ENCODE measurements around the gene MED27.
"Not testable (repeated sequence)": the region's sequence is repeated elsewhere in the genome, so short reads cannot be mapped to it uniquely, and the experiment has no call there.

Gene MED27

GRCh38 chr9:132011309-132011708 is 68.4 kb downstream of the MED27 start:
- DNase-seq = no peak
- Mint-ChIP-seq H3K36me3 (ENCODE audit: low read depth) (peaks cover 25% of the 10 kb centered on the region), H3K27ac (no peak overlapping the region), H3K4me1 (peaks cover 69% of the 10 kb centered on the region), H3K9me3 (no peaks in the 10 kb centered on the region), H3K4me3 (no peak overlapping the region), H3K27me3 (ENCODE audit: low read depth, poor library complexity) (no peaks in the 10 kb centered on the region)
- TF ChIP-seq, protein P1, sequence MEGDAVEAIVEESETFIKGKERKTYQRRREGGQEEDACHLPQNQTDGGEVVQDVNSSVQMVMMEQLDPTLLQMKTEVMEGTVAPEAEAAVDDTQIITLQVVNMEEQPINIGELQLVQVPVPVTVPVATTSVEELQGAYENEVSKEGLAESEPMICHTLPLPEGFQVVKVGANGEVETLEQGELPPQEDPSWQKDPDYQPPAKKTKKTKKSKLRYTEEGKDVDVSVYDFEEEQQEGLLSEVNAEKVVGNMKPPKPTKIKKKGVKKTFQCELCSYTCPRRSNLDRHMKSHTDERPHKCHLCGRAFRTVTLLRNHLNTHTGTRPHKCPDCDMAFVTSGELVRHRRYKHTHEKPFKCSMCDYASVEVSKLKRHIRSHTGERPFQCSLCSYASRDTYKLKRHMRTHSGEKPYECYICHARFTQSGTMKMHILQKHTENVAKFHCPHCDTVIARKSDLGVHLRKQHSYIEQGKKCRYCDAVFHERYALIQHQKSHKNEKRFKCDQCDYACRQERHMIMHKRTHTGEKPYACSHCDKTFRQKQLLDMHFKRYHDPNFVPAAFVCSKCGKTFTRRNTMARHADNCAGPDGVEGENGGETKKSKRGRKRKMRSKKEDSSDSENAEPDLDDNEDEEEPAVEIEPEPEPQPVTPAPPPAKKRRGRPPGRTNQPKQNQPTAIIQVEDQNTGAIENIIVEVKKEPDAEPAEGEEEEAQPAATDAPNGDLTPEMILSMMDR (IDR thresholded peaks at IDR 0.05) = no peak

GRCh38 chr9:132010201-132010600 is 69.5 kb downstream of the MED27 start:
- Mint-ChIP-seq H3K4me1 (peaks cover 62% of the 10 kb centered on the region), H3K36me3 (ENCODE audit: low read depth) (peaks cover 25% of the 10 kb centered on the region)
- not testable (repeated sequence) for H3K27ac Mint-ChIP-seq; H3K27me3 Mint-ChIP-seq (ENCODE audit: low read depth, poor library complexity); H3K4me3 Mint-ChIP-seq; DNase-seq; H3K9me3 Mint-ChIP-seq

- Mint-ChIP-seq H3K27me3 (ENCODE audit: low read depth, poor library complexity) (peaks cover 2% of the 10 kb centered on the region), H3K36me3 (ENCODE audit: low read depth) (peaks cover 25% of the 10 kb centered on the region), H3K27ac (no peak overlapping the region), H3K9me3 (no peaks in the 10 kb centered on the region), H3K4me1 (peaks cover 62% of the 10 kb centered on the region), H3K4me3 (no peak overlapping the region)
- no peak for DNase-seq
- TF ChIP-seq, protein P1 (IDR thresholded peaks at IDR 0.05) = no peak
These were observed 70.5 kb downstream of the MED27 start for GRCh38 chr9:132008855-132009812.

- TF ChIP-seq, protein P1 (IDR thresholded peaks at IDR 0.05) = no peak
- H3K9me3 Mint-ChIP-seq = no peaks in the 10 kb centered on the region
- peak overlapping the region; percentile 49 for H3K27ac Mint-ChIP-seq
- H3K36me3 Mint-ChIP-seq (ENCODE audit: low read depth) = peaks cover 20% of the 10 kb centered on the region
- no peak for DNase-seq
- H3K27me3 Mint-ChIP-seq (ENCODE audit: low read depth, poor library complexity) = peaks cover 2% of the 10 kb centered on the region
- peaks cover 62% of the 10 kb centered on the region for H3K4me1 Mint-ChIP-seq
- H3K4me3 Mint-ChIP-seq = no peak overlapping the region
These were observed 71.4 kb downstream of the MED27 start for GRCh38 chr9:132008184-132008803.

DNA sequence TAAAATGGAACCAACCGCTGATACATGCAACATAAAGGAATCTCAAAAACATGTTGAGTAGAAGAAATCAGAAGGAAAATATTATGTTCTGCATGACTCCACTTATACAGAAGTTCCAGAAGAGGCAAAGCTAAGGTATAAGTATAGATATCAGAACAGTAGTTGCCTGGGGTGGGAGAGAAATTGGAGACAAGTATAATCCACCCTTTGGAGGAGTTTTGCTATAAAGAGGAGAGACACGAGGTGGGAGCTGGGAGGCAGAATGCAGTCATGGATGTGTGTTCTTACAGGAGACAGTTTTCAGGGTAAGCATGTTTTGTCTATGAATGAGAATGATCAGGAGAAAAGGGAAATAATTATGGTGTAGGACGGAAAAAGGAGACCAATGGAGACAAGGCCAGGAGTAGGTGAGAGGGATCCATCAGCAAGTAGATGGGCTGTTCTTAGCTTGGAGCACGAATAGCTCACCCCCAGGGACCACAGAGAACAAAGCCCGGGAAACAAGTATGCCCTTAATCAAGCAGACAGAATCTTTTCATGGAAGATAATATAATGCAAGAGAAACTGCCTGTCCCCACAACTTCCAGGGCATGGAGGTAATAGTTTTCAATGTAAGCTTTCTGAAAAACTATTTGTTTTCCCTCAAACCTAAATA is 72.2 kb downstream of the MED27 start:
- Mint-ChIP-seq H3K4me3 (no peak overlapping the region), H3K36me3 (ENCODE audit: low read depth) (peaks cover 12% of the 10 kb centered on the region), H3K9me3 (no peaks in the 10 kb centered on the region), H3K4me1 (peaks cover 54% of the 10 kb centered on the region), H3K27ac (peak overlapping the region; percentile 2), H3K27me3 (ENCODE audit: low read depth, poor library complexity) (peaks cover 2% of the 10 kb centered on the region)
- TF ChIP-seq, protein P1 (IDR thresholded peaks at IDR 0.05) = no peak
- no peak for DNase-seq
